Fibroblast of the aortic adventitia (primary cell): ENCODE results near the gene MALRD1. TPM values are rescaled to one million over a fixed set of nuclear protein-coding genes. Genes with fewer than 3 reads are reported as not detected.
A peak's percentile ranks its signal among the peaks of the same experiment; 100 is the strongest.

Experiments used
- DNase-seq: peaks from one replicate; pipeline ENCODE4 v3.0.0-alpha.2; 2010; ENCODE audit warnings: low read depth
- H3K4me3 ChIP-seq: 2 replicates; pipeline ENCODE4 v1.5.1; 2011; ENCODE audit warnings: low read depth, mild to moderate bottlenecking, control low read depth, low read length, moderate library complexity
- CTCF ChIP-seq: IDR thresholded peaks from 2 replicates; pipeline ENCODE4 v1.5.1; 2011; ENCODE audit warnings: mild to moderate bottlenecking, low read length, control low read depth, inconsistent platforms; ENCODE audit not compliant: insufficient read depth
- total RNA-seq: library from RNA; depleted of rRNA; stranded (reverse); fragments of >200 nt; gene quantifications from 2 replicates; pipeline ENCODE4 v1.2.3, GENCODE V29; 2012; ENCODE audit warnings: low replicate concordance

MALRD1 gene
- total RNA-seq, 1 donor = 0.36 TPM

DNA sequence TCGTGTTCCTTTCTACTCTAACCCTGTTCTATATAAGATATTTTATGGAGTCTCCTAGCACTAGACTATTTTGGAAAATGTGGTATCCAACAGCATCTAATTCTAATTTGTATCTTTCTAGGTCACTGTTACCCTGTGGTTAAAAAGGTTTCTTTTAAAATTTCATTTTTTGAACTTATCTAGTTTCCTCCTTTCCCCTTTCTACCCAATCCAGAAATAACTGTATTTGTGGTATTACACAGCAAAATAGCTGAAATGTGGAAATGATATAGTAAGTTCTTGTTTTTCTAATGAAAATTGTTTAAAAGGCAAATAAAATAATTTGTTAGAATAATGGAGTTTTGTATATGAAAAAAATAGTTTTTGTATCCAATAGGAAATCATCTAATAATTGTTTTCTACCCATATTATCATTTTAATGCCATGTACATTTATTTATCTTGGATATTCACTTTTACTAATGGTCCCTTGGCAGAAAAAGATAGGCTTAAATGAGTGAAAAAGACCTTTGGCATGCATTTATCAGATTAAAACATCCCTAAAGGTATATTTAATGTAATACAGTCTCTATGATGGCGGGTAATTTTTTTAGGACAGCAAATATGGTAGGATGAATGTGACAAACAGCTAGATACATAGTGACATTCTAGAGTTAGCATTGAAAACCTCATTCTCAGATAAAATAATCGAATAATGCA is 592.1 kb downstream of the MALRD1 start:
- TF ChIP-seq CTCF = no peak
- no peak overlapping the region for H3K4me3 ChIP-seq

DNA sequence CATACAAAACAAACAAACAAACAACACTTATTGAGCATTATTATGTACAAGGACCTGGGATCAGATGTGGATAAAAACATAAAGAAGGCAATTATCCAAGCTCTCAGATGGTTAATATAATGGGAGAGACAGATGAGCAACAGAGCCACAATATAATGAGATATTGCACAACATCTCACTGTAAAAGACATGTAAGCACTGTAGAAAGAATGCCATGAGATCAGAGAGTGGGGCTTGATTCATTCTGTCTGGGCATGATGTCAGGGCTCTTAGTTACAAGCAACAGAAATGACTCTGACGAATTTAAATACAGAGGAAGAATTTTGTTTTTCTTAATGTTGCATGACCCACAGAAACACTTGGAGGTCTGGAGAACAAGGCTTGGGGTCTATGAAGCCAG is 602.9 kb downstream of the MALRD1 start:
- no peak overlapping the region for H3K4me3 ChIP-seq
- DNase-seq = peak; percentile 84
- TF ChIP-seq CTCF = no peak

More for the DNA sequence above, 592.1 kb downstream of the MALRD1 start:
- DNase-seq = no peak

GRCh38 chr10:19652750-19653149 is 604.1 kb downstream of the MALRD1 start:
- H3K4me3 ChIP-seq = no peak overlapping the region
- no peak for TF ChIP-seq CTCF
- peak; percentile 18 for DNase-seq

GRCh38 chr10:19653931-19654330 is 605.3 kb downstream of the MALRD1 start:
- TF ChIP-seq CTCF = no peak
- DNase-seq = no peak
- no peak overlapping the region for H3K4me3 ChIP-seq

- TF ChIP-seq CTCF = no peak
- DNase-seq = peak; percentile 58
- H3K4me3 ChIP-seq = no peak overlapping the region
Observed at GRCh38 chr10:19654576-19654975, 606.0 kb downstream of the MALRD1 start.

- DNase-seq = no peak
- no peak for TF ChIP-seq CTCF
- no peak overlapping the region for H3K4me3 ChIP-seq
Observed at GRCh38 chr10:19656420-19657042, 607.9 kb downstream of the MALRD1 start.
